HG02973 (cell line): Measurements from ENCODE around the gene PCMTD2.

ENCODE experiments used
- ATAC-seq: cut with Tn5 transposase; IDR thresholded peaks from one replicate; pipeline ENCODE4 v1.9.1; 2021; ENCODE audit warnings: moderate library complexity; ENCODE audit not compliant: unreplicated experiment

Gene PCMTD2

DNA sequence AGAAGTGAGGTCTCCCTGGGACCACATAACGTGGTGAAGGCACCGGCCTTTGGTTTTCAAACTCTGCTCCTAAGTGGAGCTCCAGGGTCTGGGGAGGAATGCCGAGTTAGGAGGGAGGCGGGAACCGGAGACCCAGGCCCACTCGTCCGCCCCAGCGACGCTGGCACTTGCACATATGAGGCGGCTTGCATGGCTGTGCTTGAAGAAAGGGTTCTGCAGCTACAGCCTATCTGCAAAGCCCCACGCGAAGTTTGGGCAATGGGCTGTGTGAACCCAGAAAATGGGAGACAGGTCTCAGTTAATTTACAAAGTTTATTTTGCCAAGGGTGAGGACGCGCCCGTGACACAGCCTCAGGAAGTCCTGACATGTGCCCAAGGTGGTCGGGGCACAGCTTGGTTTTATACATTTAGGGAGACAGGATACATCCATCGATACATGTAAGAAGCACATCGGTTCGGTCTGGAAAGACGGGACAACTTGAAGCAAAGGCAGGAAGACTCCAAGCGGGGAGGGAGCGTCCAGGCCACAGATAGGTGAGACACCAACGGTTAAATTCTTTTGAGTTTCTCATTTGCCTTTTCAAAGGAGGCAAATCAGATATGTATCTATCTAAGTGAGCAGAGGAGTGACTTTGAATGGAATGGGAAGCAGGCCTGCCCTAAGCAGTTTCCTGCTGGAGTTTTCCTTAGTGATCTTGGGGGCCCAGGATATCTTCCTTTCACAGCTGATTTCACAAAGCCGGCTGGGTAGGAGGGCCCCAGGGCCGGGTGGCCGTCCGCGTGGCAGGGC is 782 bp upstream of the PCMTD2 start:
- no peak for ATAC-seq

DNA sequence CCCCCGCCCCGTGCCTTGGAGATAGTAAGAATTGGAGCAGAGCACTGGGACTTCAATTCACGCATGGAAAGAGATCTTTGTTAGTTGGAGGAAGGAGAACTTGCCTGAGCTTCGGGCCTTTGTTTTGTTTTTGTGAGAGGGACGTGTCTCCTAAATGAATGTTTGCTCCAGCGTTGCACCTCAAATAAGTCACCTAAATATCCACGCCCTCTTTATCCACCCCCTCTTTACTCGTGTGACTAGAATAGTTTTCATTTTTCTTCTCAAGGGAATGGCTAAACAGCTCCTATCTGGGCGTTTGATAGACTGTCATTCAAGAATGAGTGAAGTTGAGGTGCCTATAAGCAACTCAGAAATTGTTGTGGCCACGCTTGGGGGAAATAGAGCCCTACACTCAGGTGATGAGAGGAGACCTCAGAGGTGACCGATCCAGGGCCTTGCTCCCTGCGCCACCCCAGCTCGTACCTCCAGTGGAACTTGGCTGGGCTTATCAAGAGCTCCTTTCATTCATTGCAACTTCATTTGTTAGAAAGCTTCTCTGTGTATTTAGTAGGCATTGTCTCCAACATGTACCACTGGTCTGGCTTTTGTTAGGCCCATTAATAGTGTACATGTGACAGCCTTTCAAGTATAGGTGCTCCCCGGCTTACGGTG is 861 bp downstream of the PCMTD2 start:
- peak; percentile 3 for ATAC-seq

DNA sequence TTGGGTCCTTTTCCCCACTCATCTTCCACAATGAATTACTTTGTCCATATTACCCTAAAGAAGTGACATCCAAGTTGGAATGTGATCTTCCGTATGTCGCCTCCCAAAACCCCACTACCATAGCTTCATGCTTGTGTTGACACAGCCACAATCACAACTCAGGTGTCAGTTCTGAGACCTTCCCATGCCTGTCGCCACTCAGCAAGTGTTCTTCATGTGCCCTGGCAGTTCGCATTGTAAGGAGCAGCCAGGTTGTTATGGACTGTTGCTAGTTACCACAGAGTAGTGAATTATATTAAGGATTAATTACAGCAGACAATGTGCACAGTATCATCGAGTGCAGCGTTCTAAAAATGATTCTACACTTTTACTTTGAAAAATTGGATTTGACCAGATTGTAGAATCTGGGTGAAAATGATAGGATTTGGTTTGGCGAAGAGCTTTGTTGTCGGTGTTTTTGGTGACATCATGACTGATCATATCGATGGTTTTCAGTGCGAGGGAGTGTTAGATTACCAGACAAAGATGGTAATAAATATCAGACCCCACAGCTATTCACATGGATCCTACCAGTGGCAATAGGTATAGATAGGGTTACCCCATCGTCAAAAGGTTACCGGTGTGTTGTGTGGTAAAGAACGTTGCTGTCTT is 1.7 kb downstream of the PCMTD2 start:
- no peak for ATAC-seq

DNA sequence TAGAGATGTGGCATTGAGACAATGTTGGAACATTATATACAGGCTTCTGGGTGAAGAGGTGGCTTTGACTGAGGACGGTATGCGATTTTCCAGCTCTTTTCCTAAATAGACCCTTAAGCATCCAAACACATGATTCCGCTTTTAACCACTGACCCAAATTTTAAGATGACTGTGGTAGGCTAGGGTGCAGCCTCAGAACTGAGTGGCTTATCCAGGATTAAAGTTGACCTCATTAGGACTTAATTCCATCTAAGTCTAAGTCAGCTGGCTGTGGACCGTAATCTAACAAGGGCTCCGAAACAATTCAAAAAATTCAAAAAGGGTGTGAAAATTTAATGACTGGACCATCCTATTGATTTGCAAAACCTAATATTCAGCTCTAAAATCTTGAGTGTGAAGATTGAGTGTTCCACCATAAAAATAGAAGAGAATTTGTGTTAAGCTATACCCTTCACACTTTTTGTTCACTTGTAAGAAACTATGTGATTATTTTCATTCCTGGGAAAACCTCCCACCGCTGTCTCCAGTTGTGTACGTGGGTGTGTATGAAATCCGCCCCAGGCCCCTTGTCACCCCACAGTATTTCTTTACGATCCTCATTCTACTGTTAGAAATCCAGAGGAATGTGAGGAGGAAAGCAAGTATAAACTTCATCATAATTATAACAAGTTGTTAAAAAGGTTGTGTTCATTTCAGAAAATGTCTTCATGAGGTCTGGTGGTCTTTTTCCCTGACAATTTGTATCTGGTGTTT is 2.7 kb downstream of the PCMTD2 start:
- no peak for ATAC-seq

DNA sequence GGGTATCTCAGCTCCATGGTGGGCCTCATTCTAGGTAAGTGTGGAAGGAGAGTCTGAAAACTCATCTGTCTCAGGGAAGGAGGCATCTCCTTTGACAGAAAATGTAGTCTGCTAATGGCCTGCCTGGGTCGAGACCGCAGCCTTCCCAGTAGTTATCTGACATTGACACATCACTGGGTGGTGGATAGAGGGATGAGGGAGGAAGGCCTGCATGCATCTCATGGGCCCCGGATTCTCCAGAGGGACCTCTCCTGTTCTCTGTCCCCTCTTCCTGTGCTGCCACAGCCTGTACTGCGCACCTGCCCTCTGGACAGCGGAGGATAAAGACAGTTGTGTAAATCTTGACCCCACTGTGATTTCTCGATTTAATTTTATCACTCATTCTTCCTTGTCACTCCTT is 4.7 kb downstream of the PCMTD2 start:
- no peak for ATAC-seq

DNA sequence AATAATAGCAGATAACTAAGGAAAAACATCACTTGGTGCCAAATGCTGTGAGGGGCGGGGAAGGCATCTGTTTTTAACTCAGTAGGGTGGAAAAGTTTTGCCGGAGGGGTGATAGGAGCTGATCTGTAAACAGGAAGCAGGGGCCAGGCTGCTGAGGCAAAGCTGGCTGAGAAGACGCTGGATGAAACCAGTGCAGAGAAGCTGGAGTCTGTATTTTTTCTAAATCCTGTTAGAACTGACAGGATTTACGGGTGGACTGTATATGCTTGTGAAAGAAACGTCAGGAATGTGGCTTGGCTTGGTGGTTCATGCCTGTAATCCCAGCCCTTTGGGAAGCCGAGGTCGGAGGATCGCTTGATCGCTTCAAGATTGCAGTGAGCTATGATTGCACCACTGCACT is 5.6 kb downstream of the PCMTD2 start:
- ATAC-seq: no peak

DNA sequence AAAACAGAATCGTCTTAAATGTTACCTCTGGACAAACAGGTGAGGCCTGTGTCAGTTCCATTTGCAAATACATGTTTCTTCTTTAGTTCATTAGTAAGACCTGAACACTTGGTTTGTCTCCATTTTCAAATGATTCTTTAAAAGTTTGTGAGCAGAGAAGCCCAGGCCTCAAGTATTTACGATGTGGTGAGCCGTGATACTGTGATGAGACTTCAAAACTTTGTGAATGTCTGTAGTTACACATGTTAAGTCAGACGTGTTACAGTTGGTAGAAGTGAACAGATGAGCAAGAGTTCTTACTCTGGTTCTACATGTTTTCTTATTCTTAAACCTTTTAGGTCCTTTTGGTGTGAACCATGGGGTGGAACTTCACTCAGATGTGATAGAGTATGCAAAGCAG is 8.5 kb downstream of the PCMTD2 start:
- ATAC-seq: no peak

DNA sequence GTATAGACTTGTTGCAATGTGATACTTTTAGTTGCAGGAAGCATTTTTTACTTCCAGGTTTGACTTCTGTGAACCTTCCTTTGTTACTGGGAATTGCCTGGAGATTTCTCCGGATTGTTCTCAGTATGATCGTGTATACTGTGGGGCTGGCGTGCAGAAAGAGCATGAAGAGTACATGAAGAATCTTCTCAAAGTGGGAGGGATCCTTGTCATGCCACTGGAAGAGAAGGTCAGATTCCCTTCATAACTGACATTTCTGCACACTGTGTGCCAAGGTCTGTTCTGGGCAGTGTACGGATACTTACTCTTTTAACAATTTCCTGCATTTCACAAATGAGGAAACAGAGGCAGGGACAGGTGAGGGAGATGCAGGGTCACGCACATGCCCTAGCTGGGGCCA is 9.7 kb downstream of the PCMTD2 start:
- ATAC-seq: no peak

DNA sequence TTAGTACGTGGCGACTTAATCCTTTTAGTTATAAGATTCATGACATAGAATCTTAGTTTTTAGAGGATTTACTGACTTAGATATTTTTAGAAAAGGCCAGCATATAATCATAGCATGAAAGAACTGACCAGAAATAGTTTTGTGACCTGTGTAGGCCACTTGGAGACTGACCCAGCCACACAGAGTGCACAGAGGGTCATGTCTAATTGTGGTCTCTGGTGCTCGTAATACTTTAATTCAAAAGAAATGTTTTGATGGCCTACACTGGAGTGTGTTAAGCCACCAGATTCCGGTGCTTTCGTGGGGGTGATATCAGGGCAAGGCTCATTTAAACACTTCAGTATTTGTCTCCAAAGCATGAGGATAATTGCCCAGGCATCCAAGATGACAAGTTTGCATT is 11.4 kb downstream of the PCMTD2 start:
- no peak for ATAC-seq

DNA sequence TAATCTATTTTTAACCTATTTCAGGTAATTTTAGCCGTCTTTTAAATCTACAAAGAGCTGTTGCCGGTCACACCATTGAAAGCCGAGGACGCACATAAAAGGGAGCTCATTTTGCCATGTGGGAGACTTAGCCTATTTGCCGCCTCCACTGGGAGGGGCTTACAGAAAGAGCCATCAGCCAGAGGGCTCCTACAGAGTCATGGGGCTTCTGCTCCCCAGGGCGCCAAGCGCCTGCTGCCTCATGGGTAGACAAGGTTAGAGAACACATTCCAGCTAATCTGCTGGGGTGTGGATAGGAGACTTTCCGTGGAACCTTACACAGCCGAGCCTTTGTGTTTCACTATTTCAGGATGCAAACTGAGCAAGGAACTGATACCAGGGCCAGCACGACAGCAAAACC is 12.6 kb downstream of the PCMTD2 start:
- ATAC-seq: no peak

DNA sequence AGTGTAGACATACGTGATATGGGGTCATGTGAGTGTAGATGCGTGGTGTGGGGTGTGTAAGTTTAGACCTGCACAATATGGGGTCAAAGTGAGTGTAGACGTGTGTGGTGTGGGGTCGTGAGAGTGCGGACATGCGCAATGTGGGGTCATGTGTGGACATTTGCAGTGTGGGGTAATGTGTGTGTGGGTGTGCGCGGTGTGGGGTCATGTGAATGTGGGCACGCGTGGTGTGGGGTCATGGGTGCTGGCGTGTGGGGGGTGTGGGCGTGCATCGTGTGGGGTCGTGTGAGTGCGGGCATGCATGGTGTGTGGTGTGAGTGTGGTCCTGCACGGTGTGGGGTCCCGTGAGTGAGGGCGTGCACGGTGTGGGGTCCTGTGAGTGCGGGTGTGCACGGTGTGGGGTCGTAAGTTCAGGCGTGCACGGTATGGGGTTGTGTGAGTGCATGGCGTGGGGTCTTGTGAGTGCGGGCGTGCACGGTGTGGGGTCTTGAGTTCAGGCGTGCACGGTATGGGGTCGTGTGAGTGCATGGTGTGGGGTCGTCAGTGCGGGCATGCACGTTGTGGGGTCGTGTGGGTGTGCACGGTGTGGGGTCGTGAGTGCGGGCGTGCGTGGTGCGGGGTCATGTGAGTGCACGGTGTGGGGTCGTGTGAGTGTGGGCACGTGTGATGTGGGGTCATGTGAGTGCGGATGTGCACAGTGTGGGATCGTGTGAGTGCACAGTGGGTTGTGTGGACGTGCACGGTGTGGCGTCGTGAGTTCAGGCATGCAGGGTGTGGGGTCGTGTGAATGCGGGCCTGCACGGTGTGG is 14.3 kb downstream of the PCMTD2 start:
- no peak for ATAC-seq

DNA sequence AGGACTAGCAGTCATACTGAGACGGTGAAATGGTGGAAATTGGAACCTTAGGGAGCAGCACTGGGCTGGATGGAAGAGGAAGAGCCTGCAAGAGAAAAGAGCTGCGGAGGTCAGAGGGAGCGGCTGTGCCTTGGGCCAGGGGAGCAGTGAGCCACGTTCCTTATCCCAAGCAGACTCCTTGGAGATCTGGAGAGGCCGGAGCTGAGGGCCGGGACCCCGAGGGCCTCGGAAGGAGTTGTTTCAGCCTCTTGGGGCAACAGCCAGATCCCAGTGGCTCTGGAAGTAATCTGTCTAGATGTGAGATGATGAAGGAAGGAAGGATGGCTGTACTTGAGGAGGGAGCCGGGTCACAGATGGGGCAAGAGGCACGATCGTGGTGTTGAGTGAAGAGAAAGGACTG is 16.1 kb downstream of the PCMTD2 start:
- ATAC-seq: no peak

DNA sequence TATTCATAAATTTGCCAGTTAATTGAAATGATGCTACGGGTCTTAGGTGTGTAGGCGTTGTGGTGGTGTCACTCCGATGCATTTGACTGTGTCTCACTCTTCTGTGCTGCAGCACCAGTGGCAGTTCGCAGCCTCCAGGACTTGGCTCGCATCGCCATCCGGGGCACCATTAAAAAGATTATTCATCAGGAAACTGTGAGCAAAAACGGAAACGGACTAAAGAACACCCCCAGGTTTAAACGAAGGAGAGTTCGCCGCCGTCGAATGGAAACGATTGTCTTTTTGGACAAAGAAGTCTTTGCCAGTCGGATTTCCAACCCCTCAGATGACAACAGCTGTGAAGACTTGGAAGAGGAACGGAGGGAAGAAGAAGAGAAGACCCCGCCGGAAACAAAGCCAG is 17.6 kb downstream of the PCMTD2 start:
- ATAC-seq: no peak

DNA sequence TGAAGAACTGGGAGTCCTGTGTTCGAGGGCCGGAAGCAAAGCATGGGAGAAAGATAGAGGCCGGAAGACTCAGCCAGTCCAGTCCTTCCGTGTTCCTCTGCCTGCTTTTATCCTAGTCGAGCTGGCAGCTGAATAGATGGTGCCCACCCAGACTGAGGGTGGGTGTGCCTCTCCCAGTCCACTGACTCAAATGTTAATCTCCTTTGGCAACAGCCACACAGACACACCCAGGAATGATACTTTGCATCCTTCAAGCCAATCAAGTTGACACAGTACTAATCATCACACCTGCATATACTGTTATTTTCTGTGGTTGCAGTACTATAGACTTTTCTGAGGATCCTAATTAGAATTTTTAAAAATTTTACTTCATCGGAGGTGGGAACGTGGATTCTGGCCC is 21.3 kb downstream of the PCMTD2 start:
- no peak for ATAC-seq

DNA sequence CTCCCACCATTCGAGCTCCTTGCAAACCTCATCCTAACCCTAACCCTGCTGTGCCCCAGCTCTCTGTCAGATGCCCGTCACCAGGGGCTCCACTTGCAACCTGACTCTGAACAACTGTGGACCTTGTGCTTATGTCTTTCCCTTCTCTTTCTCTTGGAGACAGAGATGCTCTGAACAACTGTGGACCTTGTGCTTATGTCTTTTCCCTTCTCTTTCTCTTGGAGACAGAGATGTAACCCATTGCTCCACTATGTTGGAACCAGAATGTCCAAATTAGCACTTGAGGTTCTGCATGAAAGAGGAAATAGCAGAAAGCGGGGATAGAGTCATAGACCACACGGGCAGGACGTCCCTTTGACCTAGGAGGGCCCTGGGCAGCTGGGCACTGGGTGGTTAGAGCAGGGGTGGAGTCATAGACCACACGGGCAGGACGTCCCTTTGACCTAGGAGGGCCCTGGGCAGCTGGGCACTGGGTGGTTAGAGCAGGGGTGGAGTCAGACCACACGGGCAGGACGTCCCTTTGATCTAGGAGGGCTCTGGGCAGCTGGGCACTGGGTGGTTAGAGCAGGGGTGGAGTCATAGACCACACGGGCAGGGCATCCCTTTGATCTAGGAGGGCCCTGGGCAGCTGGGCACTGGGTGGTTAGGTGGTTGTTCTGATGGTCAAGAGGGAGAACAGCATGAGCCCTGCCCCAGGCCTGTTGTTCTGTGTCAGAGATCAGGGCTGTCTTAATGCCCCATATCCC is 22.2 kb downstream of the PCMTD2 start:
- ATAC-seq: no peak

DNA sequence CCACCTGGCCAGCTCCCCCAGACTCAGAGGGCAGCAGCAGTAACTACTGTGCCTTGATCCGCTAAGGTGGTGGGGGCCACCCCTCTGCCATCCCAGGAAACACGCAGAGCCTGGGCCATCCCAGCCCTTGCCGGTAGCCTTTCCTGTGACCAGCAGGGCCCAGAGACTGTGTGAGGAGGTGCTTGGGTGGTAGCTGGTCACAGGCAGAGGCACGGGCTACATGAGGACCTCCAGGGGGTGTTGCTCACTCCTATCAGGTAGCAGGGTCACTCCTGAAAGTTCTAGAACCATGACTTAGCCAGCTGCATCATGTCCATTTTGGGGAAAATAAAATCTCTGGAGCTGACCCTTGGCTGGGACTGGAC is 22.8 kb downstream of the PCMTD2 start:
- no peak for ATAC-seq

DNA sequence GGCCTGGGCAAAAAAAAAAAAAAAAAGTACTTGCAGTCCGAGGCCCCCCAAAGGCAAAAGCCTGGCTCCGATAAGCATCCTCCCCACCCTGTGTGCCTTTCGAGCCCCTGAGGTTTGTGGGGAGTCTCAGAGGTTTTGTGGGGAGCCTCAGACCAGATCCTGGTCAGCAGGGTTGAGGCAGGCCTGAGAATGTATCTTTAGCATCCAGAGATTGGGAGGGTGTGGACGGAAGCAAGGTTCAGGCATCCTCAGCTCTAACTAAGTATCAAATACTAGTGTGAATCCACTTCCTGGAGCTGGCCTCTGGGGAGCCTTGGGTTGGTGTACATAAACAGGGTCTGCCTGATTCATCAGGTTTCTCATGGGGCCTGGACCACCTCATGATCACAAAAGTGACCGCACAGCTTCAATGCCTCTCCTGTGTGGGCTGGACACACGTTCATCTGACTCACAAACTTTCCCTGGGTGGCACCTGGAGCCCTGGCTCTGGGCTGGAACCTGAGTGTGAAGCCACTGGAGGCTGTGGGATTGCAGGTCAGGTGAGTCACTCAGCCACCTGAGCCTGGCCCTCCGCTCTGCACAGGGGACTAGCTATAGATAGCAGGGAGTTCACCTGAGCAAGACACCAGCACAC is 24.4 kb downstream of the PCMTD2 start:
- ATAC-seq: no peak

DNA sequence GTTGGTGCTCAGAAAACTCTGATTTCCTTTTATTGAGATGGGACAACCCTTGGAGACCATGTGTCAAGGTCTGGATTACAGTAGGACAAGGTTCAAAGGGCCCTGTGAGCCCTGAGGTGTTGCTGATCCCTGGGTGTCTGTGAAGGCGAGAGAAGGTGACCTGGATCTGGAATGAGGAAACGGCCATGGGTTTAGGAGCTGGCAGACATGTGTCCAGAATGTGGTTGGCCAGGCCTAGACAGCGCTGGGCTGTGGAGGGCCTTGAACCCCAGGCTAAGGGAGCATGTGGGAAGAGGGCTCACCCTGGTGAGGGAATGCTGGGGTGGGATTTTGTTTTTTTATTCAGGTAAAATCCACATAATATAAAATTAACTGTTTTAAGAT is 24.9 kb downstream of the PCMTD2 start:
- ATAC-seq: no peak

DNA sequence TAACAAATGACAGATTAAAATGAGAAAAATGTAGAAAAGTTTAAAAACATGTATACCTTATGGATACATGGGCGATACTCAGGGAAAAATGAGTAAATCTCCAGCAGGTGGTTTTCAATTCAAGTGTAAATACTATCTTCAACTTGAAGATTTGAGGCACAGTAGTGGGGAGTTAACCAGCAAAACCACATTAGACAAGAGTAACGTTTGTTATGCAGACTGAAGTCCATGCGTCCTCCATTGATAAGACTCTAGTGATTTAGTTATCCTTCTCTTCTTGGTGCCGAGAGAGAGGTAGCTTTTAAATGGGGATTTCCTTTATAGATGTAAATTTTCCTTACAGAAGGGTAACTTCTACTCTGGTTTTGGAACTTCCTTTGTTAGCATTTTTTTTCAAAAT is 28.1 kb downstream of the PCMTD2 start:
- ATAC-seq: no peak
